ENCODE measurements around the gene CNTNAP2. TPM values are rescaled to one million over a fixed set of nuclear protein-coding genes. Genes with fewer than 3 reads are reported as not detected.

Gene CNTNAP2
- total RNA-seq, 2 experiments from 2014 or later, result not detected

DNA sequence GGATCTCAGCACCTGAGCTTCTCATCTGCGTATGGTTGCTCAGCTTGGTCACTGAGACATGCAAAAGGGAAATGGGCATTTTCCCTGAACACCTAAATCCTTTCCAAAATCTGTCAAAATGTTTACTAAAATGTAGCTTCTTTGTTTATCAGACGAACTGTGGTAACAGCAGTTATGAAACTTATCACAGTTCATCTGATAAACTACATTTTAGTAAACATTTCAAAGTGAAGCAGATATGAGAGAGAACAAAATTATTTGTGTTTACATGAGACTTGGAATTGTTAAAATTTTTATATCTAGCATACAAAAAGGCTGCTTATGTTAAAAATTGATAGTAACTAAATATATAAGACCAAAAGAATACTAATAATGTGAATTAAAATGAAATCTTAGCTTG, 1900.5 kb downstream of the CNTNAP2 start:
- H3K27me3 Mint-ChIP-seq, result no peaks in the 10 kb centered on the region
- POLR2A ChIA-PET, result no interaction called here
- no peak overlapping the region for H3K27ac Mint-ChIP-seq
- H3K4me3 Mint-ChIP-seq, result no peak overlapping the region
- no peaks in the 10 kb centered on the region for H3K4me1 Mint-ChIP-seq
- ATAC-seq (ENCODE audit: low read depth) (no peak), DNase-seq (no peak)
- H3K36me3 Mint-ChIP-seq, result no peaks in the 10 kb centered on the region
- no peaks in the 10 kb centered on the region for H3K9me3 Mint-ChIP-seq

DNA sequence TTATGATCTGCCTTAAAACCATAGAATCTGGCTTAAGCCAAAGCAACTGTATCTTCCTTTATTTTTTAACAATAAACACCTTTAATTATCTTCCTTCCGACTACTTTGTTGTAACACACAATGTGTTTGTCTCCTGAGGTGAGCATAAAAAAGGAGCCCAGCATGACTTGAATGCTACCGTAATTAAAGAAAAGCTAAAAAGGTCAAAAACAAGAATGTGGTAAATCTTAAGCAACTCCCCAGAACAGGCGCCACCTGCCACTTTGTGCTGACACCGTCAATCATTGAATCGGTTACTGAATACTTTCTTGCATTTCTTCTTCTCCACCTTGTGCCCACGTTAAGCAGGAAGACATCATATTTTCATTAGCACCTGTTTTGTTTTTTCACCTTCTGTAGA, 1904.1 kb downstream of the CNTNAP2 start:
- H3K4me1 Mint-ChIP-seq, result no peaks in the 10 kb centered on the region
- H3K27ac Mint-ChIP-seq, result no peak overlapping the region
- POLR2A ChIA-PET, result interaction anchor here (0.6 kb wide), 1 partner anchor 319 kb away, joined by 4 read pairs; no protein-coding TSS in a partner anchor
- no peaks in the 10 kb centered on the region for H3K36me3 Mint-ChIP-seq
- DNase-seq (no peak), ATAC-seq (ENCODE audit: low read depth) (no peak)
- no peaks in the 10 kb centered on the region for H3K27me3 Mint-ChIP-seq
- no peak overlapping the region for H3K4me3 Mint-ChIP-seq
- H3K9me3 Mint-ChIP-seq, result no peaks in the 10 kb centered on the region

DNA sequence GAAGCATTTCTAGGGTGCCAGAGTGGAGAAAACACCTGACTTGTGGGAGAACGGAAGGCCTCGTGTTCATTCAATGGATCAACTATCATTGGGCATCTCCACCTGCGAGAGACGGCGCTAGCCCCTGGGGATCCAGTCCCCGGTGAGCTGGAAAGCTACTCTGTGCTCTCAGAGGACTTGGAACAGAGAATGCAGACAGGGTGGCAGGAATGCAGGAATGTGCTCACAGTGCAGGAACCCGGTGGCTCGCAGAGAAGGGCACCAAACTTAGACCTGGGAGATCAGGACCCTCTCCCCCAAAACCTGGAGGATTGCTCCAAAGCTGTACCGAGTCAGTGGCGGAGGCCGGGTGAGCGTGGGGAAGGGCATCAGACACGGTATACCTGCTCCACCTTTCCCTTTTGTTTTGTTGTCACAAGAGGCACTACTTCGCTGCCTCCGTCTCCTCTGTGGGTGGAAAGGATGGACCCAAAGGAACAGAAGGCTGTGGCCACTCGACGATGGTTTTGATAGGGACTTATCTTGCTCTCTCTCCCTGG, 1905.0 kb downstream of the CNTNAP2 start:
- H3K27ac Mint-ChIP-seq, result no peak overlapping the region
- ATAC-seq (ENCODE audit: low read depth) (no peak), DNase-seq (no peak)
- H3K9me3 Mint-ChIP-seq, result no peaks in the 10 kb centered on the region
- no peaks in the 10 kb centered on the region for H3K27me3 Mint-ChIP-seq
- no peak overlapping the region for H3K4me3 Mint-ChIP-seq
- H3K4me1 Mint-ChIP-seq, result no peaks in the 10 kb centered on the region
- no peaks in the 10 kb centered on the region for H3K36me3 Mint-ChIP-seq
- POLR2A ChIA-PET, result no interaction called here

DNA sequence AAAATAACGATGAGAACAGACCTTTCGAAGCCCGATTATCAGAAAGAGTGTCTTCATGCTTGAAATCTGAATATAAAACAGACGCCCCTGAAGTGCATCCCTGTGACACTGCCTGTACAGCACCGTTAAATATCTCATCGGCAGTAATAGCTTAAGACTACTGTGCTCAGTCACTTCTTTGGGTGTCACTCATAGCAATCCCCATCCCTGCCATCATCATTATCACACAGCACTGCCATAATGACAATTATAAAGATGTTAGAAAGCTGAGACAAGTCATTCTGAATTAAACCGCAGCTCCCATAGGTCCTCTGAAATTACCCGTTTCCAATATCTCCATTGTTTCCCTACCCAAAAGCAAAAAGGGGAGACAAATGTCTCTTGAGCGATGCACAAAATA, 1906.2 kb downstream of the CNTNAP2 start:
- no peak overlapping the region for H3K4me3 Mint-ChIP-seq
- POLR2A ChIA-PET, result no interaction called here
- no peaks in the 10 kb centered on the region for H3K27me3 Mint-ChIP-seq
- no peaks in the 10 kb centered on the region for H3K9me3 Mint-ChIP-seq
- no peaks in the 10 kb centered on the region for H3K4me1 Mint-ChIP-seq
- no peaks in the 10 kb centered on the region for H3K36me3 Mint-ChIP-seq
- ATAC-seq (ENCODE audit: low read depth) (no peak), DNase-seq (no peak)
- H3K27ac Mint-ChIP-seq, result no peak overlapping the region

DNA sequence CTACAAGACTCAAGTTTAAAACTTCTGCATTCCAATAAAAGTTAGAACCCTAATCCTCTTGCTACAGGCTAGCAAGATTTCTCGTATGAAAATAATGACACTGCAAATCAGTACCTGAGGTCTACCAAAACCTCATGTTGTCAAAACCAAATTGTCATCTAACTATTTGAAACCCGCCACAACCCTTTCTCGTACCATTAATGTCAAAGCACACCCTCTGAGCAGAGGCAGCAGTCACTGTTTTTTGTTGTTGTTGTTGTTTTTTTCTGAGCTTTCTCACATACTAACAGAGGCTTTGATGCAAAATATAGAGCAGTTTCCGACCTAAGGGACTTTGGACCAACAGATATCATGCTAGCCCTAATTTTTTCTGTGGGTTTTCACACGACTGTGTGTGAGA, 1910.1 kb downstream of the CNTNAP2 start:
- POLR2A ChIA-PET, result no interaction called here
- no peaks in the 10 kb centered on the region for H3K36me3 Mint-ChIP-seq
- H3K4me3 Mint-ChIP-seq, result no peak overlapping the region
- DNase-seq, result no peak
- H3K9me3 Mint-ChIP-seq, result no peaks in the 10 kb centered on the region
- no peaks in the 10 kb centered on the region for H3K4me1 Mint-ChIP-seq
- H3K27ac Mint-ChIP-seq, result no peak overlapping the region
- no peaks in the 10 kb centered on the region for H3K27me3 Mint-ChIP-seq
- no peak for ATAC-seq (ENCODE audit: low read depth)

DNA sequence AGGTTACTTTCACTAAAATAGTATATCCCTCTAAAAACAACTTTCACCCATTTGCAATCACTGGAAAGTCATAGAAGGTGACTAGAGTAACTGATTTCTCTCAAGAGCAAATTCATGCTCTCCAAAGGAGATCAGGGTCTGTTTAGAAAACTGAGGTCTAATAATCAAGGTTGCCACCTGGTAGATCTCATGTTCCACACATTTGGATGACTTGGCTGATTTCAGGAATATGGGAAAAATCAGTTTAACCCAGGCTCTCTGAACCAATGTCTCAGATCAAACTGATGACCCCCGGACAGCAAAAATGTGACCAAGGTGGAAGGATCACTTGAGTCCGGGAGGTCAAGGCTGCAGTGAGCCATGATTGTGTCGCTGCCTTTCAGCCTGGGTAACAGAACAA, 1911.6 kb downstream of the CNTNAP2 start:
- no peaks in the 10 kb centered on the region for H3K36me3 Mint-ChIP-seq
- H3K27ac Mint-ChIP-seq, result no peak overlapping the region
- H3K4me3 Mint-ChIP-seq, result no peak overlapping the region
- H3K27me3 Mint-ChIP-seq, result no peaks in the 10 kb centered on the region
- POLR2A ChIA-PET, result no interaction called here
- H3K9me3 Mint-ChIP-seq, result no peaks in the 10 kb centered on the region
- H3K4me1 Mint-ChIP-seq, result no peaks in the 10 kb centered on the region
- DNase-seq (no peak), ATAC-seq (ENCODE audit: low read depth) (no peak)

DNA sequence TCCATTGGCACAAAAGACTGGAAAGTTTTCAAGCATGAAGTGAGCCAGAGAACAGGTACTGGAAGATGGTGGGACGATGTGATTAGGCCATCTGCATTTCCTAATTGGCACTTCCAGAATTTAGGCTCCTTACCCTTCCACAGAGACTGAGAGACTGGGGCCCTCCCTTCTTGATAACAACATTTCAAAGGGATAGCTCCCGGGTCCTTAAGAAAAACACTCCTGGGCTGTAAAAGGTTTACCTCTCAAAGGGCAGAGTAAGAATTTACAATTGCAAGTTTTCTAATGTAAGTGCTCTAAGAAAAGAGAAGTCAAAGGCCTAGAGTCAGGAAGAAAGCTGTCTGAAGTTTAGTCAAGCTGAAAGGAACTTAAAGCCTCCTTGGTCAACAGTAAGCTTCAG, 1914.4 kb downstream of the CNTNAP2 start:
- H3K36me3 Mint-ChIP-seq, result no peaks in the 10 kb centered on the region
- POLR2A ChIA-PET, result no interaction called here
- ATAC-seq (ENCODE audit: low read depth) (no peak), DNase-seq (no peak)
- no peaks in the 10 kb centered on the region for H3K9me3 Mint-ChIP-seq
- H3K4me1 Mint-ChIP-seq, result no peaks in the 10 kb centered on the region
- H3K27ac Mint-ChIP-seq, result no peak overlapping the region
- no peak overlapping the region for H3K4me3 Mint-ChIP-seq
- no peaks in the 10 kb centered on the region for H3K27me3 Mint-ChIP-seq

DNA sequence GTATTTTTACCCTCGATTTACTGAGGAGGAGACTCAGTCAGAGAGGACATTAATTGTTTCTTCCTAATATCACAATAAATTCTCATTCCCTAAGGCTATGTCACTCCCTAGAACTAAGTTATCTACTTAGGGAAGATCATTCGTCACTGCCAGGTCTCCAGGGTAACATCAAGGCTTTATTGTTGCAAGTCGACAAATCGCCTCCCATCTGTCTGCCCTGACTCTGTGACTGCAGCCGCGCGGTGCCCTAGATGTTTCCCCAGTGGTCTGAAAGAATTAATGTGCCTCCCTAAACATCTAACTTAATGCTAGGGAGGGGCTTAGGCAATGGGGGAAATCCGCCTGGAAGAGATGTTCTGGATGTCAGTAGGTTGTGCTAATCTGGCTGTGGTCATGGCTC, 1915.2 kb downstream of the CNTNAP2 start:
- Mint-ChIP-seq H3K27ac (no peak overlapping the region), H3K27me3 (no peaks in the 10 kb centered on the region), H3K36me3 (no peaks in the 10 kb centered on the region), H3K9me3 (no peaks in the 10 kb centered on the region), H3K4me1 (no peaks in the 10 kb centered on the region), H3K4me3 (no peak overlapping the region)
- DNase-seq (no peak), ATAC-seq (ENCODE audit: low read depth) (no peak)
- POLR2A ChIA-PET, result no interaction called here

DNA sequence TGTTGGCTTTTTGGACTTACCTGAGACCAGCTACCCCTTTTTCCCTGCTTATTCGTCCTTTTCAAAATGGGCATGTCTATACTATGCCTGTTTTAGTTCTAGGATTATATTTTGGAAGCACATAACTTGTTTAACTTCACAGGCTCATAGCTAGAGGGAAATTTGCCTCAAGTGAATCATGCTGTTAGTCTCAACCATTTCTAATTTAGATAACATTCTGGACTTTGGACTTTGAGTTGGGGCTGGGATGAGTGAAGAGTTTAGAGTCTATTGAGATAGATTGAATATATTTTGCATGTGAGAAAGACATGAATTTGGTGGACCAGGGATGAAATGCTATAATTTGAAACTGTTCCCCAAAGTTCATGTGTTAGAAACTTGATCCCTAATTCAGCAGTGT, 1919.3 kb downstream of the CNTNAP2 start:
- Mint-ChIP-seq H3K4me3 (no peak overlapping the region), H3K27me3 (no peaks in the 10 kb centered on the region), H3K9me3 (no peaks in the 10 kb centered on the region), H3K27ac (no peak overlapping the region), H3K4me1 (no peaks in the 10 kb centered on the region), H3K36me3 (no peaks in the 10 kb centered on the region)
- DNase-seq, result no peak
- ATAC-seq (ENCODE audit: low read depth), result no peak
- POLR2A ChIA-PET, result no interaction called here

DNA sequence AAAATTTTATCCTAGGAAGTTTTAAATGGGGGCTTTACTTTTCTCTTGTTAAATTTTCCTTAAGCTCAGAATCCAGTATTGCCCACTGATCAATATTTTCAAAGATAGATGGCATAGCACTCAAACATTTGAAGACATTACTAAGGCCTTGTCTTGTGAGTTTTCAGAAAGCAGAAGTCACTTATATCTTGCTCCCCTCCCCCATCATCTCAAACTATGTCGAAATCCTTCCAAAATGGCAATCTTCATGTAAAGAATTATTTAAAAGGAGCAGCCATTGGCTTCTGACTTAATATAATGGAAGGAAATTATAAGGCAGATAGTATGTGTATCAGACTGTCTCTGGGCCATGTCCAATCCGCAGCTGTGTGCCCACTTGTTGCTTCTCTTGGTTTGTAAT, 1920.4 kb downstream of the CNTNAP2 start:
- no peaks in the 10 kb centered on the region for H3K9me3 Mint-ChIP-seq
- ATAC-seq (ENCODE audit: low read depth) (no peak), DNase-seq (no peak)
- H3K4me3 Mint-ChIP-seq, result no peak overlapping the region
- POLR2A ChIA-PET, result no interaction called here
- H3K36me3 Mint-ChIP-seq, result no peaks in the 10 kb centered on the region
- H3K27ac Mint-ChIP-seq, result no peak overlapping the region
- no peaks in the 10 kb centered on the region for H3K4me1 Mint-ChIP-seq
- H3K27me3 Mint-ChIP-seq, result no peaks in the 10 kb centered on the region

DNA sequence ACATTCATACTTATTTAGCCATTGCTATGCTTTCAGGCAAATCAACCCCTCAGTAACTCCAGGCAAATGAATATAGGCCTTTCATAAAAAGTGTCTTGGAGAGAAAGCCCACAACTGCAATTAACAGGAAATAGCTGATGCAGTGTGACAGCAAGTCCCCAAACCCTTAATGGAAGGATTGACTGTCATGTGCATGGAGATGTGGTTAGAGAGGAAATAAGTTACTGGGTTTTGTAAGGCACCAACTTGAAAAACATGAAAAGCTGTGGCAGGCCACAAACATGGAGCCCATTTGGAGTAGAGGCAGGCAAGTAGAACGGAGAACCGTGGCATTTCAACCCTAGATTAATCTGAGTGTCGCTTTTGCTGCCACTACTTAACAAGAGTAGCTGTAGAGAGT, 1924.6 kb downstream of the CNTNAP2 start:
- POLR2A ChIA-PET, result no interaction called here

DNA sequence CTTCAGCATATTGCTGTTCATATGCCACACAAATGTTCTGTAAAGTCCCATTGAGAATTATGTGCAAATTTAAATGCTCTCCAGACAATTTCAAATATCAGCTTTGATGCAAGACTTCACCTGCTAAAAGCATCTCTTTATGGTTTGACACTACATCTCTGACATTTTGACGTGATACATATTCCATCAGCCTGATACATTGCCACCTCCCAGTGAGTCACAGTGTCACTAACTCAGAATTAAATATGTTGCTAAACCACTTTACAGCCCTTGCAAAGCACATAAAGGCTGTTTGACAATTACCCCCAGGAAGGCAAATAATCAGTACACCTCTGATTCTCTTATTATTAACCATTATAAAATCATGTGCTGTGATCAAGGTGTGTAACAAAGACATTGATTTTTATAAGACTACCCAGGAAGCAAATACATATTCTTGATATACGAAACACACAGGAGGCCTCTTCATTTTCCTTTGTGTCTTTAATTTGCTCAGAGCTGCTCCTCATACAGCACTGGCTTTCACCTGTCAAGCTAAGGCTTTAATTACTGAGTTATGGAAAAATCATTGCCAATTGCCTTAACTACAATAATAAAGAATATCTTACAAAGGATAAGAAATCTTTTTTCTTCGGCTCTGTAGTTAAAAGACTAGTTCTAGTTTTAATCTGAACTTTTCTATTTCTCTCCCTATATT, 1926.5 kb downstream of the CNTNAP2 start:
- DNase-seq (no peak), ATAC-seq (ENCODE audit: low read depth) (no peak)
- Mint-ChIP-seq H3K9me3 (no peaks in the 10 kb centered on the region), H3K4me3 (no peak overlapping the region), H3K27me3 (no peaks in the 10 kb centered on the region), H3K36me3 (no peaks in the 10 kb centered on the region), H3K27ac (no peak overlapping the region), H3K4me1 (no peaks in the 10 kb centered on the region)
- POLR2A ChIA-PET, result no interaction called here

More for the DNA sequence above, 1924.6 kb downstream of the CNTNAP2 start:
- ATAC-seq (ENCODE audit: low read depth) (no peak), DNase-seq (no peak)
- Mint-ChIP-seq H3K9me3 (no peaks in the 10 kb centered on the region), H3K36me3 (no peaks in the 10 kb centered on the region), H3K4me1 (no peaks in the 10 kb centered on the region), H3K27me3 (no peaks in the 10 kb centered on the region), H3K27ac (no peak overlapping the region), H3K4me3 (no peak overlapping the region)

DNA sequence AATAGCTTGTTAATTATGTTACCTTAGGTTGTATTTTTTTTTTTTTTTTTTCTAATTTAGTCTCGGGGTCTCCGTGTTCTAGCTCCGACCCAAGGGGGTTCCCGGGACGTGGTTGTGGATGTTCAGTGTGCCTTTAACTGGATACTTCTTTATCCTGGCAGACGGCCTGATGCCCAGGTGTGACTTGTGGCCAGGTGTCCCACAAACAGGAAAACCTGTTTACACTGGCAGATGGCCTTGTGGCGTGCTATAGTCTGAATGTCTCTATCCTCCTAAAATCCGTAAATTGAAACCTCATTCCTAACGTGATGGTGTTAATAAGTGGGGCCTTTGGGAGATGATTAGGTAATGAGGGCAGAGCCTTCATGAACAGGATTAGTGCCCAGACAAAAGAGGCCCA, 1927.6 kb downstream of the CNTNAP2 start:
- Mint-ChIP-seq H3K9me3 (no peaks in the 10 kb centered on the region), H3K36me3 (no peaks in the 10 kb centered on the region)
- POLR2A ChIA-PET, result no interaction called here

DNA sequence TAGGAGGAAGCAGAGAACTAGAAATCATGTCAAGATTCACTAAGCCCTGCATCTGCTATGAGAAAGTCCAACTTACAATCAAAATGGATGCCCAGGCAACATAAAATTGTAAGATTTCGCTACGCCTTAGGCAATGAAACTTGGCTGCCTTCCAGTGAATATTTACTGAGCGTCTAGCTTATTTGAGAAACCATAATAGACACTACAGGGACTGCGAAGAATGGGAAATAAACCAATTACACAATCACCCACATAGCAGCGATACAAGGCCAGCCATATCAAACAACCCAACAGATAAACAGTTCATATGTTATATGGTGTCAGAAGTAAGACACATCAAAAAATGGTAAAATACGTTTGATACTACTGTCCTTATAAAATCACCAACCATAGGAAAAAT, 1928.9 kb downstream of the CNTNAP2 start:
- POLR2A ChIA-PET, result no interaction called here
- H3K9me3 Mint-ChIP-seq, result no peaks in the 10 kb centered on the region
- DNase-seq, result no peak

More for the DNA sequence above, 1927.6 kb downstream of the CNTNAP2 start:
- no peak for ATAC-seq (ENCODE audit: low read depth)
- H3K4me3 Mint-ChIP-seq, result no peak overlapping the region
- H3K27me3 Mint-ChIP-seq, result no peaks in the 10 kb centered on the region
- H3K27ac Mint-ChIP-seq, result no peak overlapping the region
- H3K4me1 Mint-ChIP-seq, result no peaks in the 10 kb centered on the region
- DNase-seq, result no peak

DNA sequence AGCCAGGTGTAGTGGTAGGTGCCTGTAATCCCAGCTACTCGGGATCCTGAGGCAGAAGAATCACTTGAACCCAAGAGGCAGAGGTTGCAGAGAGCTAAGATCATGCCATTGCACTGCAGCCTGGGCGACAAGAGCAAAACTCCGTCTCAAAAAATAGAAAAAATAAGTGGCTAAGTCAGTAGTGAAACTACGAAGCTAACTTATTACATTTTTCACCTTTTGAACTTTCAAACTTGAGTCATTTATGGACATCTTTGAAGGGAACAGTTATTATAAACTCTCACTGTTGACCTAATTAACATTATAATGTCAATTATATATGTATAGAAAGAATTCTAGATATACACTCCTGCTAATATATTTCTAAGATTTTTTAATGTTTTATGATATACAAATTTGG, 1932.5 kb downstream of the CNTNAP2 start:
- no peak overlapping the region for H3K27ac Mint-ChIP-seq
- no peaks in the 10 kb centered on the region for H3K9me3 Mint-ChIP-seq
- POLR2A ChIA-PET, result no interaction called here
- H3K4me3 Mint-ChIP-seq, result no peak overlapping the region
- H3K4me1 Mint-ChIP-seq, result no peaks in the 10 kb centered on the region
- H3K36me3 Mint-ChIP-seq, result no peaks in the 10 kb centered on the region
- ATAC-seq (ENCODE audit: low read depth), result no peak
- no peaks in the 10 kb centered on the region for H3K27me3 Mint-ChIP-seq
- DNase-seq, result no peak

More for the DNA sequence above, 1928.9 kb downstream of the CNTNAP2 start:
- ATAC-seq (ENCODE audit: low read depth), result no peak
- Mint-ChIP-seq H3K4me3 (no peak overlapping the region), H3K27ac (no peak overlapping the region), H3K36me3 (no peaks in the 10 kb centered on the region), H3K27me3 (no peaks in the 10 kb centered on the region), H3K4me1 (no peaks in the 10 kb centered on the region)
